Measurements from ENCODE around the gene TCP11L2.
"Not testable (repeated sequence)": the region's sequence is repeated elsewhere in the genome, so short reads cannot be mapped to it uniquely, and the experiment has no call there.

Gene TCP11L2

GRCh38 chr12:106301611-106302321, 767 bp upstream of the TCP11L2 start:
- Mint-ChIP-seq H3K9me3 (no peaks in the 10 kb centered on the region), H3K27ac (ENCODE audit: low read depth) (peak overlapping the region; percentile 100), H3K4me1 (peaks cover 52% of the 10 kb centered on the region), H3K27me3 (no peaks in the 10 kb centered on the region), H3K4me3 (peak overlapping the region; percentile 95), H3K36me3 (ENCODE audit: insufficient read depth) (peaks cover 34% of the 10 kb centered on the region)
- ATAC-seq (replicated peaks; ENCODE audit: extremely low read depth, poor library complexity, severe bottlenecking) (peak; percentile 54), DNase-seq (ENCODE audit: low spot score in 2 of 2) (peak; percentile 66 to 79)

GRCh38 chr12:106303202-106303820, 778 bp downstream of the TCP11L2 start:
- ATAC-seq (replicated peaks; ENCODE audit: extremely low read depth, poor library complexity, severe bottlenecking) (peak; percentile 59), DNase-seq (ENCODE audit: low spot score in 2 of 2) (peak; percentile 85 to 92)
- Mint-ChIP-seq H3K27me3 (no peaks in the 10 kb centered on the region), H3K4me3 (peak overlapping the region; percentile 95), H3K27ac (ENCODE audit: low read depth) (peak overlapping the region; percentile 100), H3K36me3 (ENCODE audit: insufficient read depth) (peaks cover 36% of the 10 kb centered on the region), H3K4me1 (peaks cover 59% of the 10 kb centered on the region), H3K9me3 (no peaks in the 10 kb centered on the region)

GRCh38 chr12:106304001-106304421, 1.5 kb downstream of the TCP11L2 start:
- peaks cover 36% of the 10 kb centered on the region for H3K36me3 Mint-ChIP-seq (ENCODE audit: insufficient read depth)
- ATAC-seq (replicated peaks; ENCODE audit: extremely low read depth, poor library complexity, severe bottlenecking): no peak
- DNase-seq (ENCODE audit: low spot score in 2 of 2): no peak
- H3K27ac Mint-ChIP-seq (ENCODE audit: low read depth): peak overlapping the region; percentile 100
- H3K9me3 Mint-ChIP-seq: no peaks in the 10 kb centered on the region
- peak overlapping the region; percentile 95 for H3K4me3 Mint-ChIP-seq
- peaks cover 66% of the 10 kb centered on the region for H3K4me1 Mint-ChIP-seq
- H3K27me3 Mint-ChIP-seq: no peaks in the 10 kb centered on the region

GRCh38 chr12:106304797-106305196, 2.3 kb downstream of the TCP11L2 start:
- Mint-ChIP-seq H3K27ac (ENCODE audit: low read depth) (peak overlapping the region; percentile 44), H3K4me3 (peak overlapping the region; percentile 95), H3K27me3 (no peaks in the 10 kb centered on the region), H3K36me3 (ENCODE audit: insufficient read depth) (peaks cover 36% of the 10 kb centered on the region), H3K4me1 (peaks cover 72% of the 10 kb centered on the region), H3K9me3 (no peaks in the 10 kb centered on the region)
- ATAC-seq (replicated peaks; ENCODE audit: extremely low read depth, poor library complexity, severe bottlenecking) (no peak), DNase-seq (ENCODE audit: low spot score in 2 of 2) (no peak)

- ATAC-seq (replicated peaks; ENCODE audit: extremely low read depth, poor library complexity, severe bottlenecking): no peak
- DNase-seq (ENCODE audit: low spot score in 2 of 2): no peak
- Mint-ChIP-seq H3K27ac (ENCODE audit: low read depth) (peak overlapping the region; percentile 44), H3K4me3 (no peak overlapping the region), H3K9me3 (no peaks in the 10 kb centered on the region), H3K36me3 (ENCODE audit: insufficient read depth) (peaks cover 37% of the 10 kb centered on the region), H3K27me3 (no peaks in the 10 kb centered on the region), H3K4me1 (peaks cover 78% of the 10 kb centered on the region)
Observed at GRCh38 chr12:106305376-106305775, 2.8 kb downstream of the TCP11L2 start.

GRCh38 chr12:106307181-106307580, 4.6 kb downstream of the TCP11L2 start:
- H3K27ac Mint-ChIP-seq (ENCODE audit: low read depth): no peak overlapping the region
- ATAC-seq (replicated peaks; ENCODE audit: extremely low read depth, poor library complexity, severe bottlenecking) (no peak), DNase-seq (ENCODE audit: low spot score in 2 of 2) (no peak)
- peaks cover 78% of the 10 kb centered on the region for H3K4me1 Mint-ChIP-seq
- no peaks in the 10 kb centered on the region for H3K9me3 Mint-ChIP-seq
- H3K27me3 Mint-ChIP-seq: no peaks in the 10 kb centered on the region
- H3K36me3 Mint-ChIP-seq (ENCODE audit: insufficient read depth): peaks cover 31% of the 10 kb centered on the region
- no peak overlapping the region for H3K4me3 Mint-ChIP-seq

- Mint-ChIP-seq H3K27me3 (no peaks in the 10 kb centered on the region), H3K27ac (ENCODE audit: low read depth) (no peak overlapping the region), H3K4me1 (peaks cover 71% of the 10 kb centered on the region), H3K4me3 (no peak overlapping the region), H3K36me3 (ENCODE audit: insufficient read depth) (peaks cover 24% of the 10 kb centered on the region), H3K9me3 (no peaks in the 10 kb centered on the region)
- DNase-seq (ENCODE audit: low spot score in 2 of 2) (no peak), ATAC-seq (replicated peaks; ENCODE audit: extremely low read depth, poor library complexity, severe bottlenecking) (no peak)
Observed at GRCh38 chr12:106308121-106308520, 5.6 kb downstream of the TCP11L2 start.

GRCh38 chr12:106308611-106309010, 6.1 kb downstream of the TCP11L2 start:
- Mint-ChIP-seq H3K27ac (ENCODE audit: low read depth) (no peak overlapping the region), H3K4me3 (no peak overlapping the region), H3K9me3 (no peaks in the 10 kb centered on the region), H3K27me3 (no peaks in the 10 kb centered on the region), H3K4me1 (peaks cover 66% of the 10 kb centered on the region), H3K36me3 (ENCODE audit: insufficient read depth) (peaks cover 20% of the 10 kb centered on the region)
- ATAC-seq (replicated peaks; ENCODE audit: extremely low read depth, poor library complexity, severe bottlenecking): no peak
- DNase-seq (ENCODE audit: low spot score in 2 of 2): no peak

- Mint-ChIP-seq H3K27ac (ENCODE audit: low read depth) (peak overlapping the region; percentile 4), H3K27me3 (no peaks in the 10 kb centered on the region), H3K9me3 (no peaks in the 10 kb centered on the region), H3K4me3 (no peak overlapping the region), H3K36me3 (ENCODE audit: insufficient read depth) (peaks cover 21% of the 10 kb centered on the region), H3K4me1 (peaks cover 53% of the 10 kb centered on the region)
- no peak for DNase-seq (ENCODE audit: low spot score in 2 of 2)
- no peak for ATAC-seq (replicated peaks; ENCODE audit: extremely low read depth, poor library complexity, severe bottlenecking)
Observed at GRCh38 chr12:106309671-106310505, 7.4 kb downstream of the TCP11L2 start.

GRCh38 chr12:106310687-106311086, 8.2 kb downstream of the TCP11L2 start:
- DNase-seq (ENCODE audit: low spot score in 2 of 2) (no peak), ATAC-seq (replicated peaks; ENCODE audit: extremely low read depth, poor library complexity, severe bottlenecking) (no peak)
- no peak overlapping the region for H3K4me3 Mint-ChIP-seq
- no peaks in the 10 kb centered on the region for H3K9me3 Mint-ChIP-seq
- H3K4me1 Mint-ChIP-seq: peaks cover 45% of the 10 kb centered on the region
- H3K36me3 Mint-ChIP-seq (ENCODE audit: insufficient read depth): peaks cover 29% of the 10 kb centered on the region
- H3K27me3 Mint-ChIP-seq: no peaks in the 10 kb centered on the region
- no peak overlapping the region for H3K27ac Mint-ChIP-seq (ENCODE audit: low read depth)

- ATAC-seq (replicated peaks; ENCODE audit: extremely low read depth, poor library complexity, severe bottlenecking) (no peak), DNase-seq (ENCODE audit: low spot score in 2 of 2) (no peak)
- H3K4me1 Mint-ChIP-seq: peaks cover 42% of the 10 kb centered on the region
- H3K9me3 Mint-ChIP-seq: no peaks in the 10 kb centered on the region
- no peak overlapping the region for H3K4me3 Mint-ChIP-seq
- H3K27ac Mint-ChIP-seq (ENCODE audit: low read depth): no peak overlapping the region
- peaks cover 29% of the 10 kb centered on the region for H3K36me3 Mint-ChIP-seq (ENCODE audit: insufficient read depth)
- H3K27me3 Mint-ChIP-seq: no peaks in the 10 kb centered on the region
Observed at GRCh38 chr12:106311139-106311538, 8.6 kb downstream of the TCP11L2 start.

- Mint-ChIP-seq H3K4me1 (peaks cover 35% of the 10 kb centered on the region), H3K36me3 (ENCODE audit: insufficient read depth) (peaks cover 28% of the 10 kb centered on the region)
- H3K4me3 Mint-ChIP-seq; H3K27ac Mint-ChIP-seq (ENCODE audit: low read depth); DNase-seq (ENCODE audit: low spot score in 2 of 2); H3K27me3 Mint-ChIP-seq; H3K9me3 Mint-ChIP-seq; ATAC-seq (replicated peaks; ENCODE audit: extremely low read depth, poor library complexity, severe bottlenecking): not testable (repeated sequence)
Observed at GRCh38 chr12:106313413-106313812, 10.9 kb downstream of the TCP11L2 start.

Measured in central memory CD8-positive, alpha-beta T cell (primary cell).